GM21619 (cell line): ENCODE data around the gene C11orf68.

Experiments
- ATAC-seq: cut with Tn5 transposase; IDR thresholded peaks from one replicate; pipeline ENCODE4 v1.9.1; 2021; ENCODE audit not compliant: unreplicated experiment

The C11orf68 gene

DNA sequence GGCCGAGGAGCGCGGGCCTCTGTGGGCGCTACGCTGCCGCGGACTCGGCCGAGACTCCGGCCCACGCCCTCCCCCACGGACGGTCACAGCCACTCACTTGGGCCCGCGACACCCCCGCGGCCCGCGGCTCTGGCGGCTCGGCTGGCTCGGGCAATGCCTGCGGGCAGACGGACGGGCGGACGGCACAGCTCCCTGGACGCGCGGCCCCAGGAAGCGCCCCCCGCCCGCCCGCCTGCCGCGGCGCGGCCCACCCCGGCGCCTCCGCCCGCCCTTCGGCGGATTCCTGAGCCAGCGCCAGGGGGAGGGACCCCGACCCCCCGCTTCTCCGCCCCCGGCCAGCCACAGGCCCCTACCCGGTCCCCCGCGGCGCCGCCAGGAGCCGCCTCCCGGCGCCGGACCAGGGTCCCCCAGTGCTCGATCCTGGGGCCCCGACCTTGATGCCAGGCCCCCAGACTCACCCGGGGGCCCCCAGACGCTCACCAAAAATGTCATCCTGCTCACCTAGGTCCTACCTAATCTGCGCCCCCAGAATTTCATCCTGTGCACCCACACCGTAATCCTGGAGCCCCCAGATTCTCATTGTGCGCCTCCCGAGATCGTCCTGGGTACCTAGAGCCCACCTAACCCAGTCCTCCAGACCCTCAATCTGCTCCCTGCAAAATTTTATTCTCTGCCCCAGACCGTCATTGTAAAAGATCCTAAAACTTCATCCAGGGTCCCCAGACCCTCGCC, 46.1 kb downstream of the C11orf68 start, which contains the start of gene EFEMP2:
EFEMP2 (minus strand) TSS at position 215 of the 732 bp plus-strand sequence. CDS start 446 bp downstream, outside the sequence.
- ATAC-seq: no peak

- no peak for ATAC-seq
Observed at GRCh38 chr11:65871811-65872548, 46.9 kb downstream of the C11orf68 start.

DNA sequence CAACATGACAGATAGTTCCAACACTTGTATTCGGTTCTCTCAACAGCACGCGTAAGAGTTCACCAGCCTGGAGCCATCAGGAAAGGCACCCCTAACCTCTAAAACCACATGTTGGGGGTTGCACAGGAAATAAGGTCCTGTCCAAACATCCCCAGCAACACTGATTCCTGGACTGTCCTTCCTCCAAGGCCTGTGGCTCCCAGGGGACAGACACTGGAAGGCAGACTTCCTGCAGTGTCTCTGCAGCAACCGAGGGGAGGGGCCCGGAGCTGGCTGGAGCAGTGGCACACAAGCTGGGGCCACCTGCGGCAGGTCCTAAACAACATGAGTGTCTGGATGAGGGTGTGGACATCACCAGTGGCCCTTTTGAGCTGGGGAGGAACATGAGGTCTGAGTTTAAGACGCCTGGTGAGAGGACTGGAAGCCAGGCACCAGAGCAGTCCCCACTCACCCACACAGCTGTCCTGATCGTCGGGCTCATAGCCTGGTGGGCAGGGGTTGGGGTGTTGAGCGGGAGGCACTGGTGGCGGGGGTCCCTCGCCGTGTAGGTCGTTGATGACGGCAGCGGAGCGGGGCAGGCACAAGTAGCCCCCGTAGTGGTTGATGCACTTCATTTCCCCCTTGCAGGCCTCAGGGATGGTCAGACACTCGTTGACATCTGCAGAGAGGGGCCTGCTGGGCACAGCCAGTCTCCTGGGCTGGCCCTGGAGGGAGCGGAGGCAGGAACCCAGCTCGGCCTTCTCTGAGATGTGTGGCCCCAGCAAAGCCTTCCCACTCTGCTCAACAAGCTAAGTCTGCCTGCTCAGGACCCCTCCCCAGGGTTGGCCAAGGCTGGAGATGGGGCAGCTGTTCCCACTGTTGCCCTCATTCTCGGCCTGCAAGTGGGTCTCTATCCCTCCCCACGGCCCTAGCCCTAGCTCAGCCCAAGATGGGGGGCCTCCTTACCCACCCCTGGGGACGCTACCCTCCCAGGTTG, 47.9 kb downstream of the C11orf68 start:
- no peak for ATAC-seq

DNA sequence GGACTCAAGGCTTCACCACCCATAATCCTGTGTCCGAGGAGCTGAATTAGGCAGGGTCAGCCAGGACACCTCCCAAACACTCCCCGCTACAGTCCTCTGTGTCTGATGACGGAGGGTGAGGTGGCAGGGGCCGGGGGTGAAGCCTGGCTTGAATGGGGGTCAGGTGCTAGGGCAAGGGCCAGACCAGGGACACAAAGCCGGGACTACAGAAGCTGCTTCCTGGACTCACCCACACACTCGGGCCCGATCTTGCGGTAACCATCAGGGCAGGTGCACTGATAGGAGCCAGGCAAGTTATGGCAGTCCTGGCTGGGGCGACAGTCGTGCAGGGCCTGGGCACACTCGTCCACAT, 48.6 kb downstream of the C11orf68 start:
- ATAC-seq: no peak

DNA sequence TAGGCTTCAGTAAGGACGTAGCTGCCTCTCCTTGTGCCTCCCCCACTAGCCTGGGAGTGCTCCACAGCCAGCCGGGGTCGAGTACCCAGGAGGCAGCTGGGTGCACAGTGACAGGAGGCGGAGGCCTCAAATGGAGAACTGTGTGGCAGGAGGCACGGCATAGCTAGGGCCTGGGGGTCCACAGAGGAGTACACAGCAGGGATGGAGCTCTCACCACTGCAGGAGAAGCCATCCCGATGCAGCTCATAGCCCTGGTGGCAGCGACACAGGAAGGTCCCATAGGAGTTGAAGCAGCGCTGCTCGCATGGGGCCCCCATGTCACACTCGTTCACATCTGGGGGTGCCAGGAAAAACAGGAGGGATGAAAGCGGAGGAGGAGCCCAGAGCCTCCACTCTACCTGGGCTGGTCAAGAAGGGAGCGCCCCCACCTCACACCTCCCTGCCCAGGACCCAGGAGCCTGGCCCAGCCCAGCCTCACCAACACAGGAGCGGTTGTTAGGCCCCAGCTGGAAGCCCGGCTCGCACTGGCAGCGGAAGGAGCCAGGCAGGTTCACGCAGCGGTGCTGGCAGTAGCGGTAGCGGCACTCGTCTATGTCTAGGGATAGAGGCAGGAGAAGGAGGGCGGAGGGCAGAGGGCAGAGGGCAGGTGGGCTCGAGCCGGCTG, 49.1 kb downstream of the C11orf68 start:
- ATAC-seq: no peak

DNA sequence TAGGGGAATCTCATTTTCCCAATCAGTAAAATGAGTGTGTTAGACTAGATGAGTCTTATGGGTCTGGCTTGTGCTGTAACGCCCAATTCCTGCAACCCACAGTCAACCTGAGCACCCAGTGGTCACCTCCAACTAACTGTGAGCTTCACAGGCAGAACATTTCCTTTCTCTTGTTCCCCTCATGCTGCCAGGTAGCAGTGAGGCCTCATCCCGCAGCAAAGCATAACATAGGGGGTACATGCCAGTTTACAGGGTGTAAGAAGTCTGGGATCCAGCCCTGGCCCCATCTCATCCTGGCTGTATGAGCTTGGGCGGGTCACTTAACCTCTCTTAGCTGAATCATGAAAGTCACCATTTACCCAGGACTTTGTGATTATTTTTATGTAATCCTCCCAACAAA, 50.0 kb downstream of the C11orf68 start:
- ATAC-seq: no peak

- ATAC-seq: no peak
Observed at GRCh38 chr11:65868076-65868667, 50.7 kb downstream of the C11orf68 start.

GRCh38 chr11:65867284-65868071, 51.4 kb downstream of the C11orf68 start:
- no peak for ATAC-seq
